ENCODE results near the gene PLEKHA4.
"Not testable (repeated sequence)": the region's sequence is repeated elsewhere in the genome, so short reads cannot be mapped to it uniquely, and the experiment has no call there.

The PLEKHA4 gene

GRCh38 chr19:48899386-48899749, 31.0 kb upstream of the PLEKHA4 start:
- H3K4me1 Mint-ChIP-seq, result peaks cover 42% of the 10 kb centered on the region
- not testable (repeated sequence) for DNase-seq (ENCODE audit: low spot score in 2 of 2); H3K9me3 Mint-ChIP-seq; ATAC-seq
- peak overlapping the region; percentile 96 for H3K27ac Mint-ChIP-seq
- H3K36me3 Mint-ChIP-seq, result peaks cover 30% of the 10 kb centered on the region
- peak overlapping the region; percentile 98 for H3K4me3 Mint-ChIP-seq

DNA sequence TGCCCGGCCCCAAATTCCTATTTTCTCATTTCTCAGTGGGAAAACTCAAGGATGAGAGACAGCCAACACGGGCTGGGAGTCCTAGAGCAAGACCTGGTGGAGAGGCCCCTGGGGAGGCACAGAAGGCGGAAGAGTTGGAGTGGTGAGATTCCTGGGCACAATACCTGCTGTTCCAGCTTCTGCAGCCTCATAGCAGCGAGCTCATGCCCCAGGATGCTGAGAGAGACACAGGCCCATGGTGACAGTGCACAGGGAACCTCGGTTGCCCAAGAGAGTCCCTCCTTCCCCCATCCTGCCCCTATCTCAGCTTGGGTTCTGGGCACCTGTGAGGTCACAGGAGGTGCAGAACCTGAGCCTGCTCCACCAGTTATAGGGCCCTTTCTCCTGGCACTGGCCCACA, 28.8 kb upstream of the PLEKHA4 start:
- ATAC-seq, result no peak
- peak overlapping the region; percentile 38 for H3K4me3 Mint-ChIP-seq
- peaks cover 36% of the 10 kb centered on the region for H3K4me1 Mint-ChIP-seq
- H3K9me3 Mint-ChIP-seq, result no peaks in the 10 kb centered on the region
- peaks cover 13% of the 10 kb centered on the region for H3K36me3 Mint-ChIP-seq
- peak overlapping the region; percentile 77 for H3K27ac Mint-ChIP-seq
- DNase-seq (ENCODE audit: low spot score in 2 of 2), result no peak

DNA sequence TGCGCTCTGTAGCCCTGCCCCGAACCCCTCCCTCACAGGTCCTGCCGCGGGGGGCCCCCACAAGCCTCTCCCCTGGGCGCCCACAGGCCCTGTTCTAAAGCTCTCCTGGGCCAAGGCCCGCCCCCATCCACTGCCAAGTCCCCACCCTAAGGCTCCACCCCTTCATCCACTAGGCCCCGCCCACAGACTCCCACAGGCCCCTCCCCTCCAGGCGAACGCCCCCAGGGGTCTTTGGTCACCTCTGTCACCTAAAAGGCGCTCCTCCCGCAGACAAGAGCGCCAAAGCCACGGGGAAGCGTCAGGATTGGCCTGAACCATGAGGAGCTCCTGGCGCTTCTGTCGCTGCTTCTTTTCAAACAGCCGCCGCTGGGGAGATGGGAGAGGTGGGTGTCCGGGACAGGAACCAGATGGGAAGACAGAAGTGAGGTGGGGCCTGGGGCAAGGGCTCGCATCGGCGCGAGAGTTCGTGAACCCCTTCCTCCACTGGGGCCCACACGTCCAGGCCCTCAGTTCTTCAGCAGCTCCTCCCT, 27.8 kb upstream of the PLEKHA4 start:
- H3K36me3 Mint-ChIP-seq, result peaks cover 6% of the 10 kb centered on the region
- H3K27ac Mint-ChIP-seq, result peak overlapping the region; percentile 77
- ATAC-seq (peak; percentile 32), DNase-seq (ENCODE audit: low spot score in 2 of 2) (no peak)
- peaks cover 37% of the 10 kb centered on the region for H3K4me1 Mint-ChIP-seq
- H3K9me3 Mint-ChIP-seq, result no peaks in the 10 kb centered on the region
- peak overlapping the region; percentile 38 for H3K4me3 Mint-ChIP-seq

GRCh38 chr19:48895226-48895625, 26.8 kb upstream of the PLEKHA4 start:
- Mint-ChIP-seq H3K36me3 (peaks cover 5% of the 10 kb centered on the region), H3K27ac (peak overlapping the region; percentile 34), H3K4me3 (peak overlapping the region; percentile 38), H3K4me1 (peaks cover 31% of the 10 kb centered on the region), H3K9me3 (no peaks in the 10 kb centered on the region)
- no peak for DNase-seq (ENCODE audit: low spot score in 2 of 2)
- ATAC-seq, result no peak

- Mint-ChIP-seq H3K4me3 (no peak overlapping the region), H3K9me3 (no peaks in the 10 kb centered on the region), H3K27ac (no peak overlapping the region), H3K4me1 (peaks cover 10% of the 10 kb centered on the region), H3K36me3 (no peaks in the 10 kb centered on the region)
- DNase-seq (ENCODE audit: low spot score in 2 of 2) (no peak), ATAC-seq (no peak)
These were observed 22.1 kb upstream of the PLEKHA4 start for GRCh38 chr19:48890551-48890950.

DNA sequence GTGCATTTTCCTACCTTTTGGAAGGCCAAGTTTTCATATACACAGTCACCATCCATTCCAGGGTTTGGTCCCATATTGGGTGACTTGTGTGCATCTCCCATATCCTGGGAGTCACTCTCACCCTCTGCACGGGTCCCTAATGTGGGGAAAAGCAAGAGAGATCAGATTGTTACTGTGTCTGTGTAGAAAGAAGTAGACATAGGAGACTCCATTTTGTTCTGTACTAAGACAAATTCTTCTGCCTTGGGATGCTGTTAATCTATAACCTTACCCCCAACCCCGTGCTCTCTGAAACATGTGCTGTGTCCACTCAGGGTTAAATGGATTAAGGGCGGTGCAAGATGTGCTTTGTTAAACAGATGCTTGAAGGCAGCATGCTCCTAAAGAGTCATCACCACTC, 21.1 kb upstream of the PLEKHA4 start:
- H3K9me3 Mint-ChIP-seq; DNase-seq (ENCODE audit: low spot score in 2 of 2); H3K27ac Mint-ChIP-seq; H3K4me3 Mint-ChIP-seq; H3K36me3 Mint-ChIP-seq; ATAC-seq: not testable (repeated sequence)
- peaks cover 10% of the 10 kb centered on the region for H3K4me1 Mint-ChIP-seq

GRCh38 chr19:48887861-48888612, 19.6 kb upstream of the PLEKHA4 start:
- Mint-ChIP-seq H3K4me1 (peaks cover 10% of the 10 kb centered on the region), H3K9me3 (no peaks in the 10 kb centered on the region), H3K36me3 (no peaks in the 10 kb centered on the region), H3K27ac (no peak overlapping the region), H3K4me3 (no peak overlapping the region)
- ATAC-seq (no peak), DNase-seq (ENCODE audit: low spot score in 2 of 2) (no peak)

DNA sequence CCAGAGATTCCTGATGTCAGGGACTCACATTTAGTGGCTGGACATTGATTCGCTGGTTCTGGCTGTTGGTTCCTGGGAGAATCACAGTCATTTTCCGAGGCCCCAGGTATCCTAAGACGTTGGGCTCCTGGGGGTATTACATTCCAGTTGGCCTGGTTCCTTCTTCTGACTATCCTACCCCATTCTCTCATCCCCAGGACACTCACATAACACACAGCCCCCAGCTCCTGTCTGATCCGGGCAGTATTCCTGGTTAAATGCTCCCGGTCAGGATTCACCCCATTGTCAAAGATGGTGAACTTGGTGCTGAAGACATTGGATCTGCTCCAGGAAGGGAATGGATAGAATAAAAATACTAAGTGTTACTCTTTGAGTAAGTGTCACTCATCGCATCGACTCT, 15.3 kb upstream of the PLEKHA4 start:
- no peaks in the 10 kb centered on the region for H3K9me3 Mint-ChIP-seq
- no peak for DNase-seq (ENCODE audit: low spot score in 2 of 2)
- no peak overlapping the region for H3K4me3 Mint-ChIP-seq
- ATAC-seq, result no peak
- peaks cover 27% of the 10 kb centered on the region for H3K36me3 Mint-ChIP-seq
- H3K4me1 Mint-ChIP-seq, result no peaks in the 10 kb centered on the region
- peak overlapping the region; percentile 48 for H3K27ac Mint-ChIP-seq

DNA sequence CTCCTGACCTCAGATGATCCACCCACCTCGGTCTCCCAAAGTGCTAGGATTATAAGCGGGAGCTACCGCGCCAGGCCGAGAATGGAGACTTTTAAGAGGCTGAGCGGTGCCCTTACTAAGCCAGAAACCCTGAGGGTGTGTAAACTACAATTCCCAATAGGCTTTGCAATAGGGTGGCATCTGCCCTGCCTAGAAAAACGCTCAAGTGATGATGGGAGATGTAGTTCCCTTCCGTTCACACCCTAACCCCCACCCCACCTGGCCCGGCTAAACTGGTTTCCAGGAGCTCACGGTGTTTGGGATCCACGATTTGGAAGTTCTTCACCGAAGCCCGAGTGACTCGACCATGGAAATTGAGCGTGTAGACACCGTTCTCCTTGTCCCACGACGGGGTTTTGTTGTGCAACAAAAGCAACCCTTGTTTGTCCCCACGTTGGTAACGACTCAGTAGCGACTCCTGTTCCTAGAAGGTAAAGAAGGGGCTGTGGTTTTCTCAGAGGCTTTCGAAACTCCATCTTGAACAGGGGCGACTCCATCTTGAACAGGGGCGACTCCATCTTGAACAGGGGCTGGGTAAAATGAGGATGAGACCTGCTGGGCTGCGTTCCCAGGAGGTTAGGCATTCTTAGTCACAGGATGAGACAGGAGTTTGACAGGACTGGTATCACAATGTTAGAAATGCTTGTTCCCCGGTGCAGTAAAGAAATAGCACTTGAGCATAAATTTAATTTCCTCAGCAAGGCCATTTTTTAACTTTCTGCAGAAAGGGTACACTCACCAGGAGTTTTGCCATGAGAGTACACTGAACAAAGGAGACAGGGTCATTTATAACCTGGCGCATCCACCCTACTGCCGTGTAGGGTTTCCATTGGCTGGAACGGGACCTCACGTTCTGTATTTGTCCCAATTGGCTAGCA, 13.6 kb upstream of the PLEKHA4 start:
- Mint-ChIP-seq H3K4me3 (no peak overlapping the region), H3K4me1 (peaks cover 10% of the 10 kb centered on the region), H3K27ac (no peak overlapping the region), H3K36me3 (peaks cover 45% of the 10 kb centered on the region), H3K9me3 (no peaks in the 10 kb centered on the region)
- ATAC-seq (peak; percentile 73), DNase-seq (ENCODE audit: low spot score in 2 of 2) (peak in 1 of 2 donors; percentile 65)

GRCh38 chr19:48879696-48880095, 11.3 kb upstream of the PLEKHA4 start:
- not testable (repeated sequence) for ATAC-seq; H3K9me3 Mint-ChIP-seq; H3K27ac Mint-ChIP-seq; H3K4me3 Mint-ChIP-seq; DNase-seq (ENCODE audit: low spot score in 2 of 2)
- Mint-ChIP-seq H3K4me1 (peaks cover 28% of the 10 kb centered on the region), H3K36me3 (peaks cover 68% of the 10 kb centered on the region)

GRCh38 chr19:48879025-48879637, 10.7 kb upstream of the PLEKHA4 start:
- Mint-ChIP-seq H3K36me3 (peaks cover 73% of the 10 kb centered on the region), H3K4me1 (peaks cover 33% of the 10 kb centered on the region), H3K4me3 (no peak overlapping the region), H3K27ac (no peak overlapping the region), H3K9me3 (no peaks in the 10 kb centered on the region)
- DNase-seq (ENCODE audit: low spot score in 2 of 2) (no peak), ATAC-seq (no peak)

- Mint-ChIP-seq H3K27ac (peak overlapping the region; percentile 78), H3K36me3 (peaks cover 81% of the 10 kb centered on the region), H3K9me3 (no peaks in the 10 kb centered on the region), H3K4me1 (peaks cover 41% of the 10 kb centered on the region), H3K4me3 (peak overlapping the region; percentile 13)
- ATAC-seq, result peak; percentile 14
- no peak for DNase-seq (ENCODE audit: low spot score in 2 of 2)
These were observed 10.0 kb upstream of the PLEKHA4 start for GRCh38 chr19:48878196-48879024.

DNA sequence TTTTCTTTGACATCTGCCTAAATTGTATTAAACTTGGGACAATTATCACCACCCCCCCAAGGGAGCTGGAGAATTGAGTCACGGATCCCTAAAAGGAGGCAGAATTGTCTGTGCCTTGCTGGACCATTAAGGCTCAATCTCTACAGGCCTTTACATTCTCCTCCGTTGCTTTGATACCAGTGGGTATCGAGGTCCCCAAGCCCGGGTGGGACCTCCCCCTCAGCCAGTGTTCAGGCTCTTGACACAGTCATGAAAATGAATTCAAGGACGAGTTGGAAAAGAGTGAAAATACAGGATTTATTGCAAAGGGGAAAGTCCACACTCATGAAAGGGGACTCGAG, 9.4 kb upstream of the PLEKHA4 start:
- Mint-ChIP-seq H3K9me3 (no peaks in the 10 kb centered on the region), H3K4me3 (peak overlapping the region; percentile 13), H3K27ac (peak overlapping the region; percentile 78), H3K4me1 (peaks cover 46% of the 10 kb centered on the region), H3K36me3 (peaks cover 86% of the 10 kb centered on the region)
- no peak for DNase-seq (ENCODE audit: low spot score in 2 of 2)
- no peak for ATAC-seq

- peak in 1 of 2 donors; percentile 66 for DNase-seq (ENCODE audit: low spot score in 2 of 2)
- H3K4me3 Mint-ChIP-seq, result peak overlapping the region; percentile 100
- H3K27ac Mint-ChIP-seq, result peak overlapping the region; percentile 100
- peaks cover 56% of the 10 kb centered on the region for H3K4me1 Mint-ChIP-seq
- not testable (repeated sequence) for H3K9me3 Mint-ChIP-seq, ATAC-seq
- peaks cover 93% of the 10 kb centered on the region for H3K36me3 Mint-ChIP-seq
These were observed 7.9 kb upstream of the PLEKHA4 start for GRCh38 chr19:48876043-48876981.

Measured in stimulated activated effector memory CD8-positive, alpha-beta T cell treated with anti-CD3 and anti-CD28 coated beads, Interleukin-12 subunit alpha, Interleukin-12 subunit beta, amount 100 ng/mL, for 72 hours (primary cell).